Adrenal gland (tissue), 5 donors: Measurements from ENCODE around the gene UBE3C.

Experiments
- POLR2A ChIP-seq, 2 donors: fragments of 450-650 bp; IDR thresholded peaks; one replicate each; pipeline ENCODE4 v1.6.1; 2017; ENCODE audit warnings: antibody characterized with exemption in 2 of 2, mild to moderate bottlenecking in 2 of 2, moderate library complexity in 1 of 2
- TF ChIP-seq, protein P1 (sequence below), 6 experiments: fragments of 450-650 bp in 4 of 6; fragments of 200-600 bp in 2 of 6; sonication (generic) in 1 of 6; IDR thresholded peaks; 1 replicate in 5 of 6; 2 replicates in 1 of 6; pipeline versions ENCODE4 v1.5.1 to v1.8.0; 2016 to 2021; ENCODE audit warnings: antibody characterized with exemption in 6 of 6, mild to moderate bottlenecking in 2 of 6, moderate library complexity in 1 of 6
- donor health status: DM: no; HTN: no; CAD: no.

GRCh38 chr7:157263156-157263555 is 124.4 kb downstream of the UBE3C start:
- TF ChIP-seq, protein P1, sequence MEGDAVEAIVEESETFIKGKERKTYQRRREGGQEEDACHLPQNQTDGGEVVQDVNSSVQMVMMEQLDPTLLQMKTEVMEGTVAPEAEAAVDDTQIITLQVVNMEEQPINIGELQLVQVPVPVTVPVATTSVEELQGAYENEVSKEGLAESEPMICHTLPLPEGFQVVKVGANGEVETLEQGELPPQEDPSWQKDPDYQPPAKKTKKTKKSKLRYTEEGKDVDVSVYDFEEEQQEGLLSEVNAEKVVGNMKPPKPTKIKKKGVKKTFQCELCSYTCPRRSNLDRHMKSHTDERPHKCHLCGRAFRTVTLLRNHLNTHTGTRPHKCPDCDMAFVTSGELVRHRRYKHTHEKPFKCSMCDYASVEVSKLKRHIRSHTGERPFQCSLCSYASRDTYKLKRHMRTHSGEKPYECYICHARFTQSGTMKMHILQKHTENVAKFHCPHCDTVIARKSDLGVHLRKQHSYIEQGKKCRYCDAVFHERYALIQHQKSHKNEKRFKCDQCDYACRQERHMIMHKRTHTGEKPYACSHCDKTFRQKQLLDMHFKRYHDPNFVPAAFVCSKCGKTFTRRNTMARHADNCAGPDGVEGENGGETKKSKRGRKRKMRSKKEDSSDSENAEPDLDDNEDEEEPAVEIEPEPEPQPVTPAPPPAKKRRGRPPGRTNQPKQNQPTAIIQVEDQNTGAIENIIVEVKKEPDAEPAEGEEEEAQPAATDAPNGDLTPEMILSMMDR (IDR thresholded peaks at IDR 0.05), result no peak
- no peak for TF ChIP-seq POLR2A (IDR thresholded peaks at IDR 0.05)
